ENCODE measurements around the gene UAP1L1. TPM values are rescaled to one million over a fixed set of nuclear protein-coding genes. Genes with fewer than 3 reads are reported as not detected.
A peak's percentile ranks its signal among the peaks of the same experiment; 100 is the strongest.

UAP1L1 gene
- total and polyA plus RNA-seq, 9 of the 15 experiments (the other 6 are each of a cell fraction or from before 2014, with no cell fraction given): 0.20 to 8.6 (median 3.7) TPM

- Histone ChIP-seq H3K4me1 (replicated peaks in 1 of 2; ENCODE audit: control insufficient read depth in 2 of 2, insufficient read depth in 2 of 2, low read length in 2 of 2) (peaks cover 0 to 60% of the 10 kb centered on the region in 2 experiments; a peak in 2 of 5 replicates), H3K4me3 (no peak overlapping the region), H3K9ac (ENCODE audit: insufficient read depth in 1 of 2, low read depth in 2 of 2, low read length in 2 of 2) (no peak overlapping the region), H3K36me3 (ENCODE audit: control insufficient read depth, insufficient read depth, low read length) (peaks cover 97% of the 10 kb centered on the region), H3K27me3 (ENCODE audit: control insufficient read depth in 2 of 2, insufficient read depth in 2 of 2, low read length in 2 of 2) (no peaks in the 10 kb centered on the region), H3K9me3 (replicated peaks; ENCODE audit: control insufficient read depth, insufficient read depth, low read depth, low read length) (peaks cover 8% of the 10 kb centered on the region), H3K9me1 (ENCODE audit: control insufficient read depth, insufficient read depth, low read length) (no peaks in the 10 kb centered on the region), H4K20me1 (replicated peaks; ENCODE audit: control insufficient read depth, insufficient read depth, low read length) (no peaks in the 10 kb centered on the region), H2AFZ (ENCODE audit: low read depth, low read length) (no peak overlapping the region), H3K27ac (ENCODE audit: extremely low read depth, low read depth, low read length) (no peak overlapping the region), H3K79me2 (ENCODE audit: control insufficient read depth, insufficient read depth, low read length) (peaks cover 6% of the 10 kb centered on the region), H3K4me2 (ENCODE audit: insufficient read depth, low read length) (no peak overlapping the region)
- DNase-seq (ENCODE audit: extremely low read depth in 1 of 4, low spot score in 3 of 4) (no peak), ATAC-seq (no peak), FAIRE-seq (no peak)
- POLR2A ChIA-PET: interaction anchor here (0.7 to 1.2 kb wide), 3 partner anchors 8 to 25 kb away, joined by 3 to 4 read pairs (median 3); no protein-coding TSS in a partner anchor
- CTCF ChIA-PET (ENCODE audit: low intra/inter-chr PET ratio): no interaction called here
- TF ChIP-seq POLR2G (IDR thresholded peaks at IDR 0.05; ENCODE audit: low read depth, low read length) (peak; percentile 32; the same call in 1 of the 2 replicates), MCM7 (IDR thresholded peaks at IDR 0.05) (no peak)
- no TSS peak for BruUV-seq (replicated peaks)
- intact Hi-C loops (cut with micrococcal nuclease): no loop called here
- in situ Hi-C loops (cut with MboI): no loop called here
- WGBS (ENCODE audit: insufficient coverage, low coverage, missing lambda C conversion rate): 98% methylated on average over 14 of the region's 17 CpGs
These were observed 30.7 kb downstream of the UAP1L1 start for GRCh38 chr9:137107982-137108381.

- BruUV-seq (replicated peaks): TSS peak; percentile 40
- H3K36me3 ChIP-seq (ENCODE audit: control insufficient read depth, insufficient read depth, low read length): peaks cover 95% of the 10 kb centered on the region
These were observed 31.4 kb downstream of the UAP1L1 start for GRCh38 chr9:137108608-137109249.

More at GRCh38 chr9:137108608-137109249, 31.4 kb downstream of the UAP1L1 start:
- Histone ChIP-seq H3K79me2 (ENCODE audit: control insufficient read depth, insufficient read depth, low read length) (peaks cover 13% of the 10 kb centered on the region), H3K4me3 (no peak overlapping the region), H4K20me1 (replicated peaks; ENCODE audit: control insufficient read depth, insufficient read depth, low read length) (no peaks in the 10 kb centered on the region), H3K9me3 (replicated peaks; ENCODE audit: control insufficient read depth, insufficient read depth, low read depth, low read length) (peaks cover 1% of the 10 kb centered on the region), H3K4me1 (replicated peaks in 1 of 2; ENCODE audit: control insufficient read depth in 2 of 2, insufficient read depth in 2 of 2, low read length in 2 of 2) (peaks cover 0 to 67% of the 10 kb centered on the region in 2 experiments; a peak in 2 of 5 replicates), H3K4me2 (ENCODE audit: insufficient read depth, low read length) (no peak overlapping the region), H3K9ac (ENCODE audit: insufficient read depth in 1 of 2, low read depth in 2 of 2, low read length in 2 of 2) (peak overlapping the region in 1 of 2 experiments; percentile 35; a peak in 1 of 4 replicates), H2AFZ (ENCODE audit: low read depth, low read length) (no peak overlapping the region), H3K27ac (ENCODE audit: extremely low read depth, low read depth, low read length) (no peak overlapping the region), H3K27me3 (ENCODE audit: control insufficient read depth in 2 of 2, insufficient read depth in 2 of 2, low read length in 2 of 2) (no peaks in the 10 kb centered on the region), H3K9me1 (ENCODE audit: control insufficient read depth, insufficient read depth, low read length) (no peaks in the 10 kb centered on the region)
- intact Hi-C loops (cut with micrococcal nuclease) (no loop called here), in situ Hi-C loops (cut with MboI) (no loop called here)
- peak; percentile 27 for ATAC-seq
- no peak for FAIRE-seq
- CTCF ChIA-PET (ENCODE audit: low intra/inter-chr PET ratio): no interaction called here
- 81% methylated on average over 29 of the region's 29 CpGs for WGBS (ENCODE audit: insufficient coverage, low coverage, missing lambda C conversion rate)
- peak; percentile 75 for TF ChIP-seq ZBTB33 (CRISPR knock-in tag; IDR thresholded peaks at IDR 0.05)
- TF ChIP-seq POLR2G (IDR thresholded peaks at IDR 0.05; ENCODE audit: low read depth, low read length): 0 out of 2 replicates have a peak, but pooled peaks have one; percentile 15
- TF ChIP-seq RBM22 (IDR thresholded peaks at IDR 0.05; ENCODE audit: low read depth, low read length, poor library complexity, severe bottlenecking): peak; percentile 12
- TF ChIP-seq RBFOX2 (IDR thresholded peaks at IDR 0.05; ENCODE audit: low read depth, low read length): no peak
- TF ChIP-seq POLR2A (conservative IDR thresholded peaks at IDR 0.05): peak; percentile 11; the same call in 1 of the 2 replicates
- TF ChIP-seq ELK1 (CRISPR knock-in tag; IDR thresholded peaks at IDR 0.05): no peak
- no peak for TF ChIP-seq MCM5 (IDR thresholded peaks at IDR 0.05; ENCODE audit: low read depth)
- TF ChIP-seq ARID2 (IDR thresholded peaks at IDR 0.05): no peak
- DNase-seq (ENCODE audit: extremely low read depth in 1 of 4, low spot score in 3 of 4): peak in 2 of 4 experiments; percentile 13 to 32
- POLR2A ChIA-PET: interaction anchor here (0.6 to 1.0 kb wide), 3 partner anchors 22 to 713 kb away, joined by 3 to 4 read pairs (median 3); partner anchors contain the start of gene MAN1B1

Data from K562 (cell line).